ENCODE measurements around the gene SRGN. TPM values are rescaled to one million over a fixed set of nuclear protein-coding genes. Genes with fewer than 3 reads are reported as not detected.

SRGN gene
- total and polyA plus RNA-seq, 2 of the 8 experiments (the other 6 are each of a cell fraction or from before 2014, with no cell fraction given): 0.06 TPM; not detected in 1

DNA sequence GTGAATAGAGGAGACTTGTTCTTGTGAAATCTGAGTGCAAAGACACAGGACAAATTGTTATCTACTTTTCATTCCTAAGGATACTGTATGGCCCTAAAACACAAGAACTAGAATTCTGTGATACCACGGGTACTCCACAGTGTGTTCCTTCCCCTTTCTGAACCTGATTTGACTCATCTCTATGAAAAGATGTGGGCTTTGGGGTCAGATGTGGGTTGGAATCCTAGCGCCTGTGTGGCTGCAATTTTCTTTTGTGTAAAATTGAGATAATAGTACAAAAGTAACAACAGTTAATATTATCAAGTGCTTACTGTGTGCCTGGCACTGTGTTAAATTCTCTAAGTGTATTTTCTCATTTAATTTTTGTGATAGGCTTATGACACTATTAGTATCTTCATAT lies 8.1 kb downstream of the SRGN start:
- no peaks in the 10 kb centered on the region for H3K27me3 ChIP-seq (replicated peaks in 1 of 4; ENCODE audit: control insufficient read depth in 3 of 4, extremely low read depth in 1 of 4, insufficient read depth in 3 of 4, low read length in 3 of 4)
- no peak overlapping the region for H2AFZ ChIP-seq (ENCODE audit: low read length)
- H3K4me2 ChIP-seq (ENCODE audit: insufficient read depth in 1 of 2, low read depth in 2 of 2, low read length in 2 of 2): no peak overlapping the region
- H2BK120ac ChIP-seq (replicated peaks; ENCODE audit: low read depth, low read length): no peak overlapping the region
- no peak overlapping the region for H3K9ac ChIP-seq (replicated peaks in 1 of 4; ENCODE audit: extremely low read depth in 1 of 4, low read depth in 3 of 4, low read length in 3 of 4)
- H3K4me1 ChIP-seq (replicated peaks in 1 of 4; ENCODE audit: control insufficient read depth in 3 of 4, insufficient read depth in 4 of 4, low read length in 3 of 4): peaks cover 0 to 2% (median 0%) of the 10 kb centered on the region in 4 experiments; a peak in 1 of 7 replicates
- DNase-seq (ENCODE audit: low read depth in 1 of 2, low spot score in 2 of 2) (no peak), FAIRE-seq (no peak)
- no peaks in the 10 kb centered on the region for H3K23me2 ChIP-seq (ENCODE audit: low read depth, low read length)
- POLR2A ChIA-PET (ENCODE audit: partially characterized antibody): interaction anchor here (1.1 kb wide), 2 partner anchors 91 to 109 kb away, joined by 4 to 6 read pairs; no protein-coding TSS in a partner anchor
- H4K91ac ChIP-seq (replicated peaks; ENCODE audit: insufficient read length, low read length): no peak overlapping the region
- no peaks in the 10 kb centered on the region for H3K9me3 ChIP-seq (ENCODE audit: insufficient read depth in 2 of 2, low read depth in 1 of 2, low read length in 1 of 2)
- no peak overlapping the region for H3K27ac ChIP-seq (ENCODE audit: low read depth, low read length)
- H4K8ac ChIP-seq (ENCODE audit: extremely low read depth, insufficient read depth, low read length): no peak overlapping the region
- no peak overlapping the region for H2AK5ac ChIP-seq (ENCODE audit: low read depth, low read length)
- WGBS, 2 experiments (ENCODE audit: extremely low coverage in 1 of 2, insufficient coverage in 1 of 2, insufficient read length in 1 of 2, insufficient replicate concordance in 2 of 2, low coverage in 1 of 2, low lambda C conversion rate in 2 of 2, missing lambda C conversion rate in 1 of 2): 85% methylated on average over 2 of the region's 2 CpGs; no CpG with 5 or more reads in 1 of the 2 experiments
- H4K5ac ChIP-seq (ENCODE audit: insufficient read length, low read depth, low read length): no peak overlapping the region
- H3K23ac ChIP-seq (ENCODE audit: insufficient read length): no peak overlapping the region
- H3K56ac ChIP-seq (replicated peaks; ENCODE audit: insufficient read length, low read depth, low read length): no peak overlapping the region
- H2BK12ac ChIP-seq (ENCODE audit: low read depth, low read length): no peak overlapping the region
- H3K4ac ChIP-seq (replicated peaks; ENCODE audit: insufficient read length, low read depth, low read length): no peak overlapping the region
- H2BK20ac ChIP-seq (ENCODE audit: low read length): no peak overlapping the region
- H3K79me2 ChIP-seq (ENCODE audit: control insufficient read depth in 1 of 2, insufficient read depth in 2 of 2, low read length in 2 of 2): no peaks in the 10 kb centered on the region
- H2BK15ac ChIP-seq (ENCODE audit: low read length): no peak overlapping the region
- no peaks in the 10 kb centered on the region for H4K20me1 ChIP-seq (replicated peaks in 1 of 2; ENCODE audit: control insufficient read depth in 1 of 2, insufficient read depth in 2 of 2, low read length in 2 of 2)
- no peaks in the 10 kb centered on the region for H3K36me3 ChIP-seq (ENCODE audit: control insufficient read depth in 2 of 4, insufficient read depth in 4 of 4, low read length in 3 of 4)
- no peak overlapping the region for H3K14ac ChIP-seq (ENCODE audit: insufficient read length)
- H3K79me1 ChIP-seq (ENCODE audit: low read depth, low read length): no peaks in the 10 kb centered on the region
- H3K18ac ChIP-seq (ENCODE audit: extremely low read depth, low read length): no peak overlapping the region
- H3K4me3 ChIP-seq (ENCODE audit: extremely low read depth in 1 of 4, insufficient read depth in 2 of 4, low read depth in 3 of 4, low read length in 4 of 4): no peak overlapping the region
- CTCF ChIA-PET (ENCODE audit: partially characterized antibody): interaction anchor here (0.9 to 5.6 kb wide), 5 partner anchors 11 to 90 kb away, joined by 3 to 47 read pairs (median 7); no protein-coding TSS in a partner anchor
- no peak overlapping the region for H2BK5ac ChIP-seq (ENCODE audit: low read depth, low read length)
- TF ChIP-seq SP1 (IDR thresholded peaks at IDR 0.05; ENCODE audit: low read depth, low read length) (no peak), NRF1 (IDR thresholded peaks at IDR 0.05; ENCODE audit: low read depth, low read length) (no peak)
